Neural cell (in vitro differentiated cells): ENCODE measurements around the gene SPEM1. TPM values are rescaled to one million over a fixed set of nuclear protein-coding genes. Genes with fewer than 3 reads are reported as not detected.

ENCODE experiments used
- H2AFZ ChIP-seq: fragments of 200-600, 300-800 bp; sonication (generic), shearing (Covaris generic); 2 replicates; pipeline ENCODE4 v1.6.0; 2014; ENCODE audit warnings: low read depth, mild to moderate bottlenecking, antibody characterized with exemption, low read length, moderate library complexity
- H3F3A ChIP-seq: fragments of 200-600 bp; shearing (Covaris generic); 2 replicates; pipeline ENCODE4 v1.6.1; 2016; ENCODE audit warnings: mild to moderate bottlenecking, moderate library complexity, mixed read lengths, antibody characterized with exemption, low read length; ENCODE audit not compliant: insufficient read depth, poor library complexity, severe bottlenecking
- H3K27ac ChIP-seq: fragments of 200-600, 300-800 bp; sonication (generic), shearing (Covaris generic); 2 replicates; pipeline ENCODE4 v1.5.1; 2014; ENCODE audit warnings: mild to moderate bottlenecking, low read length, moderate library complexity
- H3K27me3 ChIP-seq: fragments of 300-800, 200-600 bp; sonication (generic), shearing (Covaris generic); 2 replicates; pipeline ENCODE4 v1.6.0; 2014; ENCODE audit warnings: mild to moderate bottlenecking, low read depth, low read length, moderate library complexity; ENCODE audit not compliant: insufficient read depth
- H3K36me3 ChIP-seq: fragments of 300-800, 200-600 bp; sonication (generic), shearing (Covaris generic); 2 replicates; pipeline ENCODE4 v1.5.1; 2014; ENCODE audit warnings: mild to moderate bottlenecking, antibody characterized with exemption, low read length, moderate library complexity; ENCODE audit not compliant: insufficient read depth
- H3K4me2 ChIP-seq: fragments of 300-800, 200-600 bp; sonication (generic), shearing (Covaris generic); 2 replicates; pipeline ENCODE4 v1.6.0; 2014; ENCODE audit warnings: mild to moderate bottlenecking, low read length
- H3K4me3 ChIP-seq: fragments of 300-800, 200-600 bp; sonication (generic), shearing (Covaris generic); 2 replicates; pipeline ENCODE4 v1.5.1; 2014; ENCODE audit warnings: mild to moderate bottlenecking, low read length, moderate library complexity
- H3K79me2 ChIP-seq: fragments of 200-600 bp; shearing (Covaris generic); replicated peaks from 2 replicates; pipeline ENCODE4 v1.6.0; 2014; ENCODE audit warnings: mild to moderate bottlenecking, low read length, moderate library complexity; ENCODE audit not compliant: insufficient read depth
- H3K9ac ChIP-seq: fragments of 300-800, 200-600 bp; sonication (generic), shearing (Covaris generic); 2 replicates; pipeline ENCODE4 v1.6.1; 2016; ENCODE audit warnings: mild to moderate bottlenecking, low read length, mixed read lengths
- H3K9me2 ChIP-seq: fragments of 200-600 bp; shearing (Covaris generic); 2 replicates; pipeline ENCODE4 v1.6.1; 2016; ENCODE audit warnings: mild to moderate bottlenecking, low read length, mixed read lengths; ENCODE audit not compliant: insufficient read depth
- H3K9me3 ChIP-seq: fragments of 200-600, 300-800 bp; sonication (generic), shearing (Covaris generic); 2 replicates; pipeline ENCODE4 v1.6.1; 2016; ENCODE audit warnings: mild to moderate bottlenecking, mixed run types, low read length, moderate library complexity, mixed read lengths
- H4K20me1 ChIP-seq: fragments of 200-600 bp; shearing (Covaris generic); 2 replicates; pipeline ENCODE4 v1.6.1; 2016; ENCODE audit warnings: mild to moderate bottlenecking, mixed run types; ENCODE audit not compliant: insufficient read depth
- CTCF ChIP-seq: fragments of 450-650 bp; IDR thresholded peaks from 2 replicates; pipeline ENCODE4 v1.5.1; 2014; ENCODE audit warnings: antibody characterized with exemption, mild to moderate bottlenecking, moderate library complexity; ENCODE audit not compliant: poor library complexity, severe bottlenecking
- EP300 ChIP-seq: fragments of 450-650 bp; conservative IDR thresholded peaks from 2 replicates; pipeline ENCODE4 v1.6.1; 2014; ENCODE audit warnings: antibody characterized with exemption, mild to moderate bottlenecking, moderate library complexity; ENCODE audit not compliant: poor library complexity, severe bottlenecking
- EZH2 ChIP-seq: fragments of 200-600, 300-800 bp; shearing (Covaris generic), sonication (generic); IDR thresholded peaks from 2 replicates; pipeline ENCODE4 v1.6.1; 2014; ENCODE audit warnings: antibody characterized with exemption, low read length, borderline replicate concordance, mild to moderate bottlenecking; ENCODE audit not compliant: insufficient read depth, poor library complexity, severe bottlenecking
- MXI1 ChIP-seq: fragments of 450-650 bp; conservative IDR thresholded peaks from 2 replicates; pipeline ENCODE4 v1.6.1; 2014; ENCODE audit warnings: antibody characterized with exemption, mild to moderate bottlenecking; ENCODE audit not compliant: poor library complexity, severe bottlenecking
- POLR2AphosphoS5 ChIP-seq: IDR thresholded peaks from 2 replicates; pipeline ENCODE4 v1.6.1; 2012
- RAD21 ChIP-seq: fragments of 450-650 bp; conservative IDR thresholded peaks from 2 replicates; pipeline ENCODE4 v1.6.1; 2014; ENCODE audit warnings: antibody characterized with exemption, mild to moderate bottlenecking, moderate library complexity
- REST ChIP-seq: IDR thresholded peaks from 2 replicates; pipeline ENCODE4 v1.6.1; 2012; ENCODE audit warnings: borderline replicate concordance
- SMC3 ChIP-seq: fragments of 450-650 bp; conservative IDR thresholded peaks from 2 replicates; pipeline ENCODE4 v1.6.1; 2014; ENCODE audit warnings: antibody characterized with exemption, mild to moderate bottlenecking, moderate library complexity; ENCODE audit not compliant: poor library complexity
- TAF1 ChIP-seq: IDR thresholded peaks from 2 replicates; pipeline ENCODE4 v1.6.1; 2012; ENCODE audit warnings: low read depth
- polyA plus RNA-seq: library from polyadenylated mRNA; depleted of rRNA; stranded (reverse); fragments of >200 nt; gene quantifications from 2 replicates; pipeline ENCODE4 v1.2.3, GENCODE V29; 2014

SPEM1 gene
- polyA plus RNA-seq, 1 donor from 2014 or later: not detected

- H3F3A ChIP-seq: no peaks in the 10 kb centered on the region
- TF ChIP-seq RAD21: no peak
- TF ChIP-seq POLR2AphosphoS5: no peak
- TF ChIP-seq EZH2: no peak
- TF ChIP-seq EP300: no peak
- TF ChIP-seq SMC3: no peak
- TF ChIP-seq REST: no peak
- no peak for TF ChIP-seq MXI1
- TF ChIP-seq CTCF: no peak
- no peak for TF ChIP-seq TAF1
- H3K27ac ChIP-seq: no peak overlapping the region
- H3K27me3 ChIP-seq: no peaks in the 10 kb centered on the region
- H3K4me2 ChIP-seq: no peak overlapping the region
- no peaks in the 10 kb centered on the region for H3K9me2 ChIP-seq
- peaks cover 29% of the 10 kb centered on the region for H3K79me2 ChIP-seq
- no peaks in the 10 kb centered on the region for H3K36me3 ChIP-seq
- peaks cover 2% of the 10 kb centered on the region for H4K20me1 ChIP-seq
- H2AFZ ChIP-seq: no peak overlapping the region
- H3K9me3 ChIP-seq: no peaks in the 10 kb centered on the region
- no peak overlapping the region for H3K9ac ChIP-seq
- H3K4me3 ChIP-seq: no peak overlapping the region
These were observed 11.3 kb upstream of the SPEM1 start for GRCh38 chr17:7408863-7409262.

- H3K9ac ChIP-seq: no peak overlapping the region
- H3K27me3 ChIP-seq: no peaks in the 10 kb centered on the region
- H3K27ac ChIP-seq: no peak overlapping the region
- no peaks in the 10 kb centered on the region for H3F3A ChIP-seq
- H2AFZ ChIP-seq: no peak overlapping the region
- H3K4me3 ChIP-seq: no peak overlapping the region
- H3K4me2 ChIP-seq: no peak overlapping the region
- no peaks in the 10 kb centered on the region for H3K36me3 ChIP-seq
- TF ChIP-seq SMC3 (no peak), POLR2AphosphoS5 (no peak), TAF1 (no peak), CTCF (no peak), EP300 (no peak), RAD21 (no peak), MXI1 (no peak)
- H4K20me1 ChIP-seq: peaks cover 2% of the 10 kb centered on the region
- H3K9me2 ChIP-seq: no peaks in the 10 kb centered on the region
- H3K9me3 ChIP-seq: no peaks in the 10 kb centered on the region
- H3K79me2 ChIP-seq: peaks cover 29% of the 10 kb centered on the region
These were observed 10.4 kb upstream of the SPEM1 start for GRCh38 chr17:7409716-7410115.
